Nephron (organoid): ENCODE results near the gene COA6.

Experiments used
- H3K27ac Mint-ChIP-seq, 3 experiments: 2 replicates each; pipeline ENCODE4 v1.8.0; 2020; ENCODE audit warnings: mixed read lengths in 3 of 3, mild to moderate bottlenecking in 2 of 3, moderate library complexity in 1 of 3
- H3K27me3 Mint-ChIP-seq: 2 replicates; pipeline ENCODE4 v1.8.0; 2021; ENCODE audit warnings: low read depth, mild to moderate bottlenecking, moderate library complexity, mixed read lengths
- H3K36me3 Mint-ChIP-seq: 2 replicates; pipeline ENCODE4 v1.8.0; 2020; ENCODE audit warnings: low read depth, mixed read lengths
- H3K4me1 Mint-ChIP-seq: 2 replicates; pipeline ENCODE4 v1.8.0; 2020; ENCODE audit warnings: mixed read lengths
- H3K4me3 Mint-ChIP-seq, 3 experiments: 2 replicates each; pipeline ENCODE4 v1.8.0; 2020; ENCODE audit warnings: mild to moderate bottlenecking in 3 of 3, mixed read lengths in 3 of 3, moderate library complexity in 2 of 3
- H3K9me3 Mint-ChIP-seq: 2 replicates; pipeline ENCODE4 v1.8.0; 2020; ENCODE audit warnings: mixed read lengths
- TF ChIP-seq, protein P1 (sequence below), 3 experiments: fragments of 200-600 bp; sonication (generic); IDR thresholded peaks; one replicate each; pipeline ENCODE4 v1.5.0; 2021; ENCODE audit warnings: antibody characterized with exemption in 3 of 3; ENCODE audit not compliant: unreplicated experiment in 3 of 3

COA6 gene

DNA sequence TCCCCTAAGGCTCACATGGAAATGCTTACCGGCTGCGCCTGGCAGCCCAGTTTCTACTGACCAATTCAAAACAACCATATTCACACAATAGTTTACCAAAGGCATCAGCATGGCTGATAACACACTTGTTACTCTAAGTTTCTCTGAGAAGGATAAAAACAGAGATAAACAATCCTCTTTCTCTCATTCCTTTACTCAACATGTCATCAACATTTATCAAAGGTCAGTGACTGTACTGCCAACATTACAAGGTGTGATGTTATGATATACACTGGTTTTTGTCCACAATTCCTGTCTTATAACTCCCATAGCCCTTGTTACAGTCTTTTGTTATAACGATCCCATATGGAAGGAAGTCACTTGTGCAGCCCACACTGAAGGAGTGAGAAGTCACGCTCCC, 33.6 kb downstream of the COA6 start:
- Mint-ChIP-seq H3K27ac (no peak overlapping the region), H3K9me3 (no peaks in the 10 kb centered on the region), H3K27me3 (no peaks in the 10 kb centered on the region), H3K4me3 (no peak overlapping the region), H3K36me3 (peaks cover 11% of the 10 kb centered on the region), H3K4me1 (no peaks in the 10 kb centered on the region)
- TF ChIP-seq, protein P1, sequence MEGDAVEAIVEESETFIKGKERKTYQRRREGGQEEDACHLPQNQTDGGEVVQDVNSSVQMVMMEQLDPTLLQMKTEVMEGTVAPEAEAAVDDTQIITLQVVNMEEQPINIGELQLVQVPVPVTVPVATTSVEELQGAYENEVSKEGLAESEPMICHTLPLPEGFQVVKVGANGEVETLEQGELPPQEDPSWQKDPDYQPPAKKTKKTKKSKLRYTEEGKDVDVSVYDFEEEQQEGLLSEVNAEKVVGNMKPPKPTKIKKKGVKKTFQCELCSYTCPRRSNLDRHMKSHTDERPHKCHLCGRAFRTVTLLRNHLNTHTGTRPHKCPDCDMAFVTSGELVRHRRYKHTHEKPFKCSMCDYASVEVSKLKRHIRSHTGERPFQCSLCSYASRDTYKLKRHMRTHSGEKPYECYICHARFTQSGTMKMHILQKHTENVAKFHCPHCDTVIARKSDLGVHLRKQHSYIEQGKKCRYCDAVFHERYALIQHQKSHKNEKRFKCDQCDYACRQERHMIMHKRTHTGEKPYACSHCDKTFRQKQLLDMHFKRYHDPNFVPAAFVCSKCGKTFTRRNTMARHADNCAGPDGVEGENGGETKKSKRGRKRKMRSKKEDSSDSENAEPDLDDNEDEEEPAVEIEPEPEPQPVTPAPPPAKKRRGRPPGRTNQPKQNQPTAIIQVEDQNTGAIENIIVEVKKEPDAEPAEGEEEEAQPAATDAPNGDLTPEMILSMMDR (IDR thresholded peaks at IDR 0.05; ENCODE audit: unreplicated experiment in 3 of 3) = no peak

- Mint-ChIP-seq H3K27me3 (no peaks in the 10 kb centered on the region), H3K4me1 (no peaks in the 10 kb centered on the region), H3K4me3 (no peak overlapping the region), H3K9me3 (no peaks in the 10 kb centered on the region), H3K27ac (no peak overlapping the region), H3K36me3 (peaks cover 7% of the 10 kb centered on the region)
- TF ChIP-seq, protein P1 (IDR thresholded peaks at IDR 0.05; ENCODE audit: unreplicated experiment in 3 of 3) = no peak
These were observed 35.5 kb downstream of the COA6 start for GRCh38 chr1:234408757-234409156.

DNA sequence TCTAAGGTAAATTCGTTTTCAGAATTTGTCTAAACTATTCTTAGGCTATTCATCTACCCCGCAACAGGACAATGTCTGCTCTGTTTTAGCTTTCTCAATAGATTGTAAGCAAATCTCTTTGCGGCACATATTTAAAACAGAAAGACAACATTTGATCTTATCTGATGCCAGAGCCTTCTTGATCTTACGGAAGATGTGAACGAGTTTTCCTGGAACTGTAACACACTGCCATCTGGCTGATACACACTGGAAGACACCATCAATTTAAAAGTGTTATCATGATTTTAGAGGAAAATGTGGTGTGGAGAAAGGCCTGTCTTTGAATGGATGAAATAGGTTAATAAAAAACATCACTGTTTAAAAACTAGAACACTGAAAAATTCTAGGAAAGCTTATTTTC, 36.1 kb downstream of the COA6 start:
- H3K4me1 Mint-ChIP-seq = no peaks in the 10 kb centered on the region
- TF ChIP-seq, protein P1 (IDR thresholded peaks at IDR 0.05; ENCODE audit: unreplicated experiment in 3 of 3) = peak in 2 of 3 experiments; percentile 16 to 17
- H3K36me3 Mint-ChIP-seq = peaks cover 7% of the 10 kb centered on the region
- H3K27ac Mint-ChIP-seq = no peak overlapping the region
- no peaks in the 10 kb centered on the region for H3K9me3 Mint-ChIP-seq
- no peaks in the 10 kb centered on the region for H3K27me3 Mint-ChIP-seq
- no peak overlapping the region for H3K4me3 Mint-ChIP-seq

DNA sequence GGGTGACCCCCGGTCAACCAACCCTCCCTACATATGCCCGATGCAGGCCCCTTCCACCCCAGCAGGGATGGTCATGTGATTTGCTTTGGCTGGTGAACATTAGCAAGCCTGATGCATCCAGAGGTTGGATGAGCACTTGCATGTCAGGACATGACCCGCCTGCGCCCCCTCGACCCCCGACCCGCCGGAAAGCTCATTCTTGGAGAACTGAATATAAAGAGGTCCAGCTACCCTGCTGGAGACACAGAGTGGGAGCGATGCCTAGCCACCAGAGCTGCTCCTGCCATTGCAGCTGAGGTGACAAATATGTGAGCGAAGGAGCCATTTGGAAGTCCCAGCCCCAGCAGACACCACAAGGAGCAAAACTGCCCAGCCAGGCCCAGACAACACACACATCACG, 39.6 kb downstream of the COA6 start:
- Mint-ChIP-seq H3K4me1 (no peaks in the 10 kb centered on the region), H3K27ac (no peak overlapping the region), H3K36me3 (peaks cover 18% of the 10 kb centered on the region), H3K9me3 (no peaks in the 10 kb centered on the region), H3K4me3 (no peak overlapping the region), H3K27me3 (no peaks in the 10 kb centered on the region)
- TF ChIP-seq, protein P1 (IDR thresholded peaks at IDR 0.05; ENCODE audit: unreplicated experiment in 3 of 3) = no peak

DNA sequence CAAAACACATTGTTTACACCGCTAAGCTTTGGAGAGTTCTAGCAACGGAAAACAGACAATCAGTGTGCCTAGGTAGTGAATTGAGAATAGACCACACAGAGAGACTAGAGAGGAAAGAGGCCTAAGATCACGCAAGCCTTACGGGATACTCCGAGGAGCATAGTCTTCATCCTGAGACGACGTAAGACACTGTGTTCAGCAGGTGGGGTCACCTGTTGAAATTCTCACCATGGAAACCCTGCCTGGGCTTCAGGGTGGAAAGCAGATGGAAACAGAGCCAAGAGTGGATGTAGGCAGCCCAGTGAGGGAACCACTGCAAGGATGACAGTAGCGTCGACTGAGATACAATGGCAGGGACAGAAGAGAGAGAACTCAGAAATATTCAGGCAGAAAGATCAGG, 40.2 kb downstream of the COA6 start:
- H3K36me3 Mint-ChIP-seq = peaks cover 19% of the 10 kb centered on the region
- TF ChIP-seq, protein P1 (IDR thresholded peaks at IDR 0.05; ENCODE audit: unreplicated experiment in 3 of 3) = no peak
- no peak overlapping the region for H3K27ac Mint-ChIP-seq

DNA sequence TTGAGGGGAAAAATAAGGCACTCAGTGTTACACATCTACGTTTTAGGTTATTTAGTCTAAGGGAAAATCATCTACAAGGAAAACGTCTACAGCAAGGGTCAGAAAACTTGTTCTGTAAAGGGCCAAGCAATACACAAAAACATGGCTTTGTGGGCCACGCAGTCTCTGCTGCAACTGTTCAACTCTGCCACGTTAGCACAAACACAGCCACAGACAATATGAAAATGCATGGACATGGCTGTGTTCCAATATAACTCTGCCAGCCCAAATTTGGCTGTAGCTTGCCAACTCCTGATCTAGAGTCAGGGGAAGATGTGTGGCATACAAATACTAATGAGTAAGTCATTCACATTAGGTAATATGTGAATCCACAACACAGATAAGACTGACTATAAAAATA, 40.7 kb downstream of the COA6 start:
- TF ChIP-seq, protein P1 (IDR thresholded peaks at IDR 0.05; ENCODE audit: unreplicated experiment in 3 of 3) = no peak
- H3K36me3 Mint-ChIP-seq = peaks cover 20% of the 10 kb centered on the region
- H3K4me3 Mint-ChIP-seq = no peak overlapping the region
- no peaks in the 10 kb centered on the region for H3K9me3 Mint-ChIP-seq
- H3K27ac Mint-ChIP-seq = no peak overlapping the region
- H3K4me1 Mint-ChIP-seq = no peaks in the 10 kb centered on the region
- H3K27me3 Mint-ChIP-seq = no peaks in the 10 kb centered on the region

More for the DNA sequence above, 40.2 kb downstream of the COA6 start:
- Mint-ChIP-seq H3K4me3 (no peak overlapping the region), H3K9me3 (no peaks in the 10 kb centered on the region), H3K27me3 (no peaks in the 10 kb centered on the region), H3K4me1 (no peaks in the 10 kb centered on the region)
